ENCODE results near the gene DNAJC4.

DNAJC4 gene

DNA sequence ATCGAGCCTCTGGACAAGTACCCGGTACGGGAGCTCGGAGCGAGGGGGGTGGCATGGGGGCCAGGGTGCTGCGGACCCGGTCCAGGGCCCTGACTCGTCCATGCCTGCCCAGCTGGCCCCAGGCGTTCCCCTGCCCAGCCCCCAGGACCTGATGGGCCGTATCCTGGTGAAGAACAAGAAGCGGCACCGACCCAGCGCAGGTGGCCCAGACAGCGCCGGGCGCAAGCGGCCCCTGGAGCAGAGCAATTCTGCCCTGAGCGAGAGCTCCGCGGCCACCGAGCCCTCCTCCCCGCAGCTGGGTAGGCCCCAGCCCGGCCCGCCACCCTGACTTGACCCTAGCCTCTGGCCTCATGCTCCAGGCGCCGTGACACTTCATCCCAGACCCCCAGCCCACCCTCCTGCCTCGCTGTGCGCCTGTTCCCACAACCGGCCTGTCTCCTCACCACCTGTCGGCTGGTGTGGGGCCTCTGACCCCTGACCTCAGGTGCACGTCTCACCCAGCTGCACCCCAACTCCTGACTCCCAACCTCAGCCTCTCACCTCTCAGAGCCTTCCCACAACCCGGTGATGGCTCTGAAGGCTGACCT, 28.7 kb downstream of the DNAJC4 start:
- Histone ChIP-seq H3K36me3 (ENCODE audit: insufficient read depth, low read length) (peaks cover 44% of the 10 kb centered on the region), H3F3A (ENCODE audit: insufficient read depth, low read length) (no peaks in the 10 kb centered on the region)

DNA sequence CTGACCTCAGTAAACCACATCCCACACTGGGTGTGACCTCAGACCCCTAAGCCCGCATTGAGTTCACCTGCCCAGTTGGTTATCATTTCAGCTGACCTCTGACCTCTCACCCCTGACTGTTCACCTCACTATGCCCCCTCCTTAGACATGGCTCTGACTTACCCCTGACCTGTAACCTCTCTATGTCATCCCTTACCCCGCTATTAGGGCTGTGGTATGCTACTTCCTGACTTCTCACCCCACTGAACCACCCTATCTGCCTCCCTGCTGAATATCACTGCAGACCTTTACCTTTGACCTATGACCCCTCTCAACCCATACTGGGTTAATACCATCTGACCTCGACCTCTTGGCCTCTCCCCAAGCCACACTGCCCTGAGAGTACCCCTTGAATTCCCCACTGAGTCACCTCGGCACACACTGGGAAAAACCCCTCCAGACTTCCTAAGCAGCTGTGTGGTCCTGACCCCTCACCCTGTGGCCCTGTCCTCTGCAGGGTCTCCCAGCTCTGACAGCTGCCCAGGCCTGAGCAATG, 29.3 kb downstream of the DNAJC4 start:
- Histone ChIP-seq H3K27ac (ENCODE audit: low read depth, low read length, poor library complexity, severe bottlenecking) (no peak overlapping the region), H3F3A (ENCODE audit: insufficient read depth, low read length) (no peaks in the 10 kb centered on the region), H3K36me3 (ENCODE audit: insufficient read depth, low read length) (peaks cover 41% of the 10 kb centered on the region), H3K4me3 (ENCODE audit: low read depth, low read length, poor library complexity, severe bottlenecking) (no peak overlapping the region), H3K27me3 (ENCODE audit: insufficient read depth, low read length) (no peaks in the 10 kb centered on the region), H3K9me2 (ENCODE audit: low read depth, low read length) (no peaks in the 10 kb centered on the region), H3K79me2 (ENCODE audit: insufficient read depth, low read length) (no peaks in the 10 kb centered on the region), H4K20me1 (ENCODE audit: insufficient read depth, low read length) (no peaks in the 10 kb centered on the region), H3K9me3 (ENCODE audit: low read length) (no peaks in the 10 kb centered on the region), H3K4me1 (ENCODE audit: insufficient read depth, low read length, severe bottlenecking) (no peaks in the 10 kb centered on the region), H3K4me2 (ENCODE audit: low read length) (no peak overlapping the region), H2AFZ (ENCODE audit: low read length) (no peak overlapping the region), H3K9ac (ENCODE audit: low read length) (no peak overlapping the region)
- TF ChIP-seq, protein P1, sequence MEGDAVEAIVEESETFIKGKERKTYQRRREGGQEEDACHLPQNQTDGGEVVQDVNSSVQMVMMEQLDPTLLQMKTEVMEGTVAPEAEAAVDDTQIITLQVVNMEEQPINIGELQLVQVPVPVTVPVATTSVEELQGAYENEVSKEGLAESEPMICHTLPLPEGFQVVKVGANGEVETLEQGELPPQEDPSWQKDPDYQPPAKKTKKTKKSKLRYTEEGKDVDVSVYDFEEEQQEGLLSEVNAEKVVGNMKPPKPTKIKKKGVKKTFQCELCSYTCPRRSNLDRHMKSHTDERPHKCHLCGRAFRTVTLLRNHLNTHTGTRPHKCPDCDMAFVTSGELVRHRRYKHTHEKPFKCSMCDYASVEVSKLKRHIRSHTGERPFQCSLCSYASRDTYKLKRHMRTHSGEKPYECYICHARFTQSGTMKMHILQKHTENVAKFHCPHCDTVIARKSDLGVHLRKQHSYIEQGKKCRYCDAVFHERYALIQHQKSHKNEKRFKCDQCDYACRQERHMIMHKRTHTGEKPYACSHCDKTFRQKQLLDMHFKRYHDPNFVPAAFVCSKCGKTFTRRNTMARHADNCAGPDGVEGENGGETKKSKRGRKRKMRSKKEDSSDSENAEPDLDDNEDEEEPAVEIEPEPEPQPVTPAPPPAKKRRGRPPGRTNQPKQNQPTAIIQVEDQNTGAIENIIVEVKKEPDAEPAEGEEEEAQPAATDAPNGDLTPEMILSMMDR (IDR thresholded peaks at IDR 0.05; ENCODE audit: low read length), result no peak
- no peak for TF ChIP-seq EZH2 (IDR thresholded peaks at IDR 0.05; ENCODE audit: borderline replicate concordance, low read length)

More for the DNA sequence above, 28.7 kb downstream of the DNAJC4 start:
- Histone ChIP-seq H3K4me2 (ENCODE audit: low read length) (no peak overlapping the region), H3K79me2 (ENCODE audit: insufficient read depth, low read length) (no peaks in the 10 kb centered on the region), H3K4me3 (ENCODE audit: low read depth, low read length, poor library complexity, severe bottlenecking) (no peak overlapping the region), H3K4me1 (ENCODE audit: insufficient read depth, low read length, severe bottlenecking) (no peaks in the 10 kb centered on the region), H2AFZ (ENCODE audit: low read length) (no peak overlapping the region), H3K9me2 (ENCODE audit: low read depth, low read length) (no peaks in the 10 kb centered on the region), H4K20me1 (ENCODE audit: insufficient read depth, low read length) (no peaks in the 10 kb centered on the region), H3K9ac (ENCODE audit: low read length) (no peak overlapping the region), H3K27me3 (ENCODE audit: insufficient read depth, low read length) (no peaks in the 10 kb centered on the region), H3K9me3 (ENCODE audit: low read length) (no peaks in the 10 kb centered on the region), H3K27ac (ENCODE audit: low read depth, low read length, poor library complexity, severe bottlenecking) (no peak overlapping the region)
- TF ChIP-seq, protein P1 (IDR thresholded peaks at IDR 0.05; ENCODE audit: low read length), result no peak
- TF ChIP-seq EZH2 (IDR thresholded peaks at IDR 0.05; ENCODE audit: borderline replicate concordance, low read length), result no peak

DNA sequence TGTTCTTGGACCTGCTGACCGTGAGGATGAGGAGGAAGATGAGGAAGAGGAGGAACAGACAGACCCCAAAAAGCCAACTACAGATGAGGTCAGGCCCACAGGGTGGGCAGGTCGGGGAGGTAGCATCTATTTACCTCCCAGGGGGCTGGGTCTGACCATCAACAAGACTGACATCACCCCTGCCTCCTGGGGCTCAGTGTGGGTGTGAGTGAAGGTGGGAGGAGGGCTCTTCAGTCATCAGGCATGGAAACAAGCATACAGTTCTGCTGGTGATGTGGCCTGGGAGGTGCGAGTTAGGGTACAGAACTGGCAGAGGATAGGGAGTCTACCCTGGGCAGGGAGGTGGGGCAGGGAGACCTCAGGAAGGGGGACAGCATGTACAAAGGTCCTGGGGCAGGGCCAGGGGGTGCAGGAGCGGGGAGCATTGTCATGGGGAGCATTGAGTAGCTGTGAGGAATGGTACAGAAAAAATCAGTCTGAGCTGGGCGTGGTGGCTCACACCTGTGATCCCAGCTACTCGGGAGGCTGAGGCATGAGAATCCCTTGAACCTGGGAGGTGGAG, 29.9 kb downstream of the DNAJC4 start:
- H3K27ac ChIP-seq (ENCODE audit: low read depth, low read length, poor library complexity, severe bottlenecking), result no peak overlapping the region
- H2AFZ ChIP-seq (ENCODE audit: low read length), result no peak overlapping the region
- no peaks in the 10 kb centered on the region for H3K27me3 ChIP-seq (ENCODE audit: insufficient read depth, low read length)
- no peaks in the 10 kb centered on the region for H3F3A ChIP-seq (ENCODE audit: insufficient read depth, low read length)
- no peaks in the 10 kb centered on the region for H3K9me3 ChIP-seq (ENCODE audit: low read length)
- no peaks in the 10 kb centered on the region for H3K79me2 ChIP-seq (ENCODE audit: insufficient read depth, low read length)
- peaks cover 37% of the 10 kb centered on the region for H3K36me3 ChIP-seq (ENCODE audit: insufficient read depth, low read length)
- H3K4me1 ChIP-seq (ENCODE audit: insufficient read depth, low read length, severe bottlenecking), result no peaks in the 10 kb centered on the region
- H4K20me1 ChIP-seq (ENCODE audit: insufficient read depth, low read length), result no peaks in the 10 kb centered on the region
- no peaks in the 10 kb centered on the region for H3K9me2 ChIP-seq (ENCODE audit: low read depth, low read length)
- no peak overlapping the region for H3K9ac ChIP-seq (ENCODE audit: low read length)
- TF ChIP-seq EZH2 (IDR thresholded peaks at IDR 0.05; ENCODE audit: borderline replicate concordance, low read length), result no peak
- TF ChIP-seq, protein P1 (IDR thresholded peaks at IDR 0.05; ENCODE audit: low read length), result no peak
- H3K4me2 ChIP-seq (ENCODE audit: low read length), result no peak overlapping the region
- H3K4me3 ChIP-seq (ENCODE audit: low read depth, low read length, poor library complexity, severe bottlenecking), result no peak overlapping the region

Measured in OCI-LY1 (cell line).